Stimulated activated CD8-positive, alpha-beta memory T cell treated with anti-CD3 and anti-CD28 coated beads, Interleukin-7, amount 100 ng/mL, for 1 hour (primary cell): Measurements from ENCODE around the gene PALM3.

Experiments
- DNase-seq, 2 donors: peaks; one replicate each; pipeline ENCODE4 v3.0.0-alpha.2; 2020; ENCODE audit warnings: low read depth in 2 of 2

The PALM3 gene, protein sequence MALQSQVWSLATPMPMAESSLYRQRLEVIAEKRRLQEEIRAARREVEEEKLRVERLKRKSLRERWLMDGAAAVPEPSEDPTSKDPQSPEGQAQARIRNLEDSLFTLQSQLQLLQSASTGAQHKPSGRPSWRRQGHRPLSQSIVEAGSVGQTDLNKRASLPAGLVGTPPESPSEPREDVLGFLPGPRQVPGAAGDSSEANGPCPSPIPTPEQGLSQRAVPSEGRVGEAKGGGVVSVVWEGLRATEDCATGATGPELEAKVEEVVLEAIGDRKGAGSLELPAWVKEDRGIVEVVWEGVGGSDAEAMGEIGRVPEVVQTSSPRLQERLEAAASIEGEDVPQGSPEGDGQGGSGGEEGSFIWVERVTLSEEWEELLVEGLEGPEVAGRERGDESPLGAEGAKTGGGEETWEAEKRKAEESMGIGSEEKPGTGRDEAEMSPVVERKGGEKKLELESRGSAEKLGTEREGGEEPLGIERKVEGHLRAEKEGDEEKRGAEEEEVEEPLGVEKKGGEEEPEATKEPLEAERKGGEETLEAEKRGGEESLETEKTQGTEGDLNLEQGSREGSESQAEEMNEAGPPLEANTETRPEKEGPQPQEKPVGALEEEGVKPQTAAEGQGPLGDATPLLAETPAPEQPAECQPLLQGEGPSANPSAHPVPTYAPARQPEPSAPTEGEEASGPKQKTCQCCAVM

DNA sequence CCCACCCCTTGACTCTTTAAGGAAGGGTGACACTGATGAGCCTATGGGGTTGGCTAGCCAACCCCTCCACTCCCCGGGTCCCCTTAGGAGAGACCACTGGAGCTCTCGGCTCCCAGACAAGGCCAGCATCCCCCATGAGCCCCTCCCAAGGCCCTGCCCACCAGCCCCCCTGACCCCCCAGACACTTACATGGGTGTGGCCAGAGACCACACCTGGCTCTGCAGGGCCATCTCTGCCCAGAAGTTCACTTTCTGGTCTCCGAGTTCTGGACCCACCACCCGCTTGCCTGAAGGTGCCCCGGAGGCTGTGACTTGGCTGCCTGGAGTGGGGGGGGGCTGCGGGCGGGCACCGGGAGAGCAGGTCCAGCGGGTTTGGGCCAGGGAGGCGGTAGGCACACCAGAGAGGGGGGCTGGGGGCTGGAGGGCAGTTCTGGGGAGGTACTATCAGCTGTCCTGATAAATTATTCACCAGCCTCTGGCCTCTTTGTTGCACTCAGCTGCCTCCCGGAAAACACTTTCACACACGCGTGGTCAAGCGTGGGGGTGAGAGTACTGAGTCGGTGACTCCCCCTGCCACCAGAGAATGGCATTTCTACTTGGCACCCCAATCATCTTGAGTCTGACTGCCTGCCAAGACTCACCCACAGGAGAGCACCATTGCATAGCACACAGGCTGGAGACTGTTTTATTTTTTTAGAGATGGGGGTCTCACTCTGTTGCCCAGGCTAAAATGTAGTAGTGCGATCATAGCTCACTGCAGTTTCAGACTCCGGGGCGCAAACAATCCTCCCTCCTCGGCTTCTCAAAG is at the start of gene PALM3:
Gene PALM3 (minus strand): TSS at position 326 of the 807 bp plus-strand sequence. CDS start 96 bp downstream, at position 230.
- no peak for DNase-seq

DNA sequence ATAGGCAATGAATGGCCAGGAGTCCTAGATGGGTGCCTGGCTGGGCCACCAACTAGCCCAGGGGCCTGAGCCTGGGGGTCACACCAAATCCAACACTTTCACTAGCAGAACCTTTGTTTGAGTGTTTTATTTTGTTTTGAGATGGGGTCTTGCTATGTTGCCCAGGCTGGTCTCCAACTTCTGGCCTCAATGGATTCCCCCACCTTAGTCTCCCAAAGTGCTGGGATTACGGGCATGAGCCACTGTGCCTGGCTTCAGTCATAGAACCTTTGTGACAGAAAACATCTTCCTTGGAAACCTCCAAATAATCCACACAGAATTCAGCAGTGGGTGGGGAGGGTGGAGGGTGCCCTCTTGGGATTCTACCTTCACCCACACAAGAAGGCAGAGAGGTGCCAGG is 49.6 kb upstream of the PALM3 start:
- no peak for DNase-seq

DNA sequence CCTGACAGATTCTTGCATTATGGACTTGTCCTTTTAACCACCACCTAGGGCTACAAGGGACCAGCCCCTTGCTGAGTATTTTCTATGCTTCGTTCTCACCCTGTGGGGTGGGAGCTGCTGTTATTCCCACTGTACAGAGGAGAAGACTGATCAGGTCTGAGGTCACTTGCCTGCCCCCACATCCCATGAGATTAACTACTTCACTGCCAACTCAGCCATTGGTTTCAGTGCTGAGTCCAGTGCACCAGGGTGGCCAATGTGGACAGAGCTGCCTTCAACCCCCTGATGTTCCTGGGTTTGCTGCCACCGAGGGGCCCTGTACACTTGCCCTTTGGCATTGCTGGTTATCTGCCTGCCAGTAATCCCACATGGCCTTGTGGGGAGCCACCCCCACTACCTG is 48.8 kb upstream of the PALM3 start:
- no peak for DNase-seq

DNA sequence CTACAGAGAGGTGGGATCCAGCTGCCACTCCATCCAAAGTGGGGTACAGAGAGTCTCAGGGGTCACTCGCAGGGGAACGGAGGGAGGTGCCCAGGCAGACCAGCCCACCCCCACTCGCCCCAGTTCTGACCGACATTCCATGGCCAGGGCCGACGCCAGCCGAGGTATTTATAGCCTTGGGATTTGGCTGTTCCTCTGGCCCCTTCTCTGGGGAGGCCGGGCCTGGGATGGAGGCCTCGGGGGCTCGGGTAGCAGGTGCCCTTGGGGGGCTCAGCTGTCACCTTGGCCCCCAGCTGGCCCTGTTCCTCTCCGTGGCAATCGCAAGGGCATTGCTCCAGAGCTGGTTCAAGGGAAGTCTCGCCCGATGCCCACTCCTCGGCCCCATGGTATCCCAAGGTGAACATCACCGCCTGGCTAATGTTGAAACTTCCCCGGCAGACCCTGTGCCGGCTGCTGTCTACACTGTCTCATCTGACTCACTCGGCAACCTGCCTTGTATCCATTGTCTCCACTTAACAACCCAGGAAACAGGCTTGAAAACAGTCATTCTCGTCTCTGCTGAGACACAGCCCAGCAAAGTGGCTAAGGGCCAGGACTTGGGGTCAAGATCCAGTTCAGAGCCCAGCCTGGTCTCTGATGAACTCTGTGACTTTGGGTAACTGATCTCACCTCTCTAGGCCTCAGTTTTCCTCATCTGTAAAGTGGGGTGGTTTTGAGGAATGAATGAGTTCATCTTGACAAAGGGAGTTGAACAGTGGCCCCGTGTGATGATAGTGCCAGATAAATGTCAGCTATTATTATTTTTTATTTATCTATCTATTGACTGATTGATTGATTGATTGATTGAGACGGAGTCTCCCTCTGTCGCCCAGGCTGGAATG is 45.9 kb upstream of the PALM3 start:
- DNase-seq, result no peak

DNA sequence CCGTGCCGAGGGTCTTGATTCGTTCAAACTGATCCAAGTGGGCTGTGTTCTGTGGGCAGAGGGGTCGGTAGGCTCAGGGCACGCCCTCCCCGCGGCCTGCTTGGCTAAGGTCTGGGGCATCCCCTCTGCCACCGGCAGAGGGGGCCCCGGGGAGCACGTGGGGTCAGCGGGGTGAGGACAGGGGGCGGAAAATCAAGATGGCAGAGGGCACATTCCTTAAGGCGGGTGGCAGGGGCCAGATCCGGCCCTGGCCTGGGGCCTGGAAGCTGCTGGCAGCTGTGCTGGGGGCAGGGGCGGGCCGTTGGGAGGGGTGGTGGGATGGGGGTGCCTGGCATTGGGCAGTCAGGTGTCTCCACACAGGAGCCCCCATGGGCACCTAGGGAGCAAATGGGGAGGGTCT is 45.0 kb upstream of the PALM3 start:
- DNase-seq, result no peak

DNA sequence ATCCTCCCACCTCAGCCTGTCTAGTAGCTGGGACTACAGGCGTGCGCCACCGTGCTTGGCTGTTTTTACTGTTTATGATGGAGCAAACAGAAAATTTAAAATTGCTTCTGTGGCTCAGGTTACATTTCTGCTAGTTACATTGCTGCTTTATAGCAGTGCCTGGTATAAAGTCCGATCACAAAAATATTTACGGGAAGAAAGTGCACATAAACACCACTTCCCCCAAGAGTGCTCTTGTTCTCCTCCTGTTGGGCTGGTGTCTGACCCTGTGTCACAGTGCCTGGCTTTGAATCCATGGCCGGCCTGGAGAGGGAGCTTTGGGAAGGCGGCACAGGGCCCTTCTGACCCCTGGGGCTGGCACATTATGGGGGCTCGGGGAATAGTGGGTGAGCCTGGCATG is 43.8 kb upstream of the PALM3 start:
- DNase-seq, result no peak

DNA sequence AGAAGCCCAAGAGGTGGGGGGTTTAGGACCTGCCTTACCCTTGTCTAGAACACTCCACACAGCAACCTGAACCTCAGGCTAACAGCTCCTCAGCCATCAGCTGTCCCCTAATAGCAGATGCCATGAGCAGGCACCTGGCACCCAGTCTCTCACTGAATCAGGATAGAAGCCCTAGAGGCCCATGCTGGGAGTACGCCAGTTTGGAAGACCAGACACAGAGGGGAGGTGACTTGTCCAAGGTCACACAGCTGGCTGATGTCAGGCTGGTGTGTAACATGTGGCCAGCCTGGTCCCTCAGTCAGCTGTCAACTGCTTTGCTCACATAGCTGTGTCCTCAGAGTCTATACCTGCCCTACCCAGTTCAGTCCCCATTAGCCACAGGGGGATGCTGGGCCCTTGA is 41.4 kb upstream of the PALM3 start:
- DNase-seq, result no peak

DNA sequence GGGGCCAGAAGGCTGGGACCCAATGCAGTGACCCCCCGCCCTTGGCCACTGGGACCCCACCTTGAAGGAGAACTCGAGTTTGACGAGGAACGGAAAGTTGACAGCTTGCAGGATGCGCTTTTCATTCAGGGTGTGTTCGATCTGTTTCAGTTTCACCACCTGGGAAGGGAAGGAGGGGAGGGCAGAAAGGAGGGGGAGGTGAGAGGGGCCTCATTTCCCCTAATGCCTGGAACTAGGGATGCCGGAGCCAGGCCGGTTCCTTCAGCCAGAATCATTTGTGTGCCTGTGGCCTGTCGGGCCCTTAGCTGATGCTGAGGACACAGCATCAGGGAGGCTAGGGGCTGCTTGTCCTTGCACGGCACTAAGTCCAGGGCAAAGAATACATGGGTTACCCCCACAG is 40.9 kb upstream of the PALM3 start:
- DNase-seq, result no peak

DNA sequence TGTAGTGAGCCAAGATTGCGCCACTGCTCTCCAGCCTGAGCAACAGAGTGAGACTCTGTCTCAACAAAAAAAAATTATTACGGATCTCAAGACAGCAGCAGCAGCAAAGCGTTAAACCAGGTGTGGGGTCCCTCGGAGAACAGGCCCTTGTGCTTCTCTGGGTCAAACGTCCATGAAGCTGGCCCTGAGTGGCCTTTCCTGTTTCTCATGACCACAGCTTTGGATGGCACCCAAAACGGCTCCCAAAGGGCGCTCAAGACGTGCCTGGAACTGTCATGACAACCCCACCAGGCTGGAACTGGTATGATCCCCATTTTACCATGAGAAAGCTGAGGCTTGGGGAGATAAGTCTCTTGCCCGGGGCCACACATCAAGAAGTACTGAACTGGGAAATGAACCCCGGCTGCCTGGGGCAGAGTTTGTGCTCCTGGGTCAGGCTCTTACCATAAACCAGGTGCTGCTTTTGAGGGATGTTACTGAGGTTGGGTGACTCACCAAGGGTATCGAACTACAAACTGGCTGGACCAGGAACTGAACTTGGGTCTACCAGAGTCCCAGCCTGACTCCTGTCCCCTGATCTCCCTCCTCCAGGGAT is 40.3 kb upstream of the PALM3 start:
- no peak for DNase-seq

DNA sequence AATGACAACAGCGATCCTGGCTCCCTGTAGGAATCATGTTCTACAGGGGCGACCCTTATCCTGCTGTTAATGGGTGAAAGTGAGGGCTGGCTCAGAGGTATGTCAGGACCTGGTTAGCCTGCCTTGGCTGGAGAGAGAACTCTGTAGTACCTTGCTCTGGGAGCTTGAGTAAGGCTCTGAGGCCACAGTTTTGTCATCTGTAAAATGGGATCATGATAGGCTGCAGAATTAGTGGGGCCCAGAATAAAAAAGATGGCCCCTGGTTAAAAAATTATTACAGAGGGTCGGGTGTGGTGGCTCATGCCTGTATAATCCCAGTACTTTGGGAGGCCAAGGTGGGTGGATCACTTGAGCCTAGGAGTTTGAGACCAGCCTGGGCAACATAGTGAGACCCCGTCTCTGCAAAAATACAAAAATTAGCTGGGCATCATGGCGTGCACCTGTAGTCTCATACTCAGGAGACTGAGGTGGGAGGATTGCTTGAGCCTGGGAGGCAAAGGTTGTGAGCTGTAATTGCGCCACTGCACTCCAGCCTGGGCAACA is 39.2 kb upstream of the PALM3 start:
- no peak for DNase-seq

DNA sequence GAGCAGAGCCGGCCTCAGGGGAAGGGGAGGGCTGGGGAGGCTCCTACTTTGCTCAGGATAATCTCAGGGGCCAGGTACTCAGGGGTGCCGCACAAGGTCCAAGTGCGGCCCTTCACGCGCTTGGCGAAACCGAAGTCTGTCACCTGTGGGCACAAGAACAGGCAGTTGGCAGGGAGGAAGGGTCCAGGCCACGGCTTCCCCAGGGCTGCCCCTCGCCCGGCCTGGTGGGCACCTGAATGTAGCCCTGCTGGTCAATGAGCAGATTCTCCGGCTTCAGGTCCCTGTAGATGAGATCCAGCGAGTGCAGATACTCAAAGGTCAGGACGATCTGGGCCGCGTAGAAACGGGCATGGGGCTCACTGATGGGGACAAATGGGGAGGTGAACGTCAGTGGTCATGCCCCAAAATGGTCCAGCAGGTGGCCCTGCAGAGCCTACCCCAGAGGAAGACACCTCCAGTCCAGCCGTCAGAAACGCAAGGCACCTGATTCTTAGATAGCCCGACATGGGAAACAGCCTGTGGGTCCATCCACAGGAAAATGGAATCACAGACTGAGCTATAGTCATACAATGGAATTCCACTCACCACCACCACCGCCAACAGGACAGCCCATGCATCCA is 35.8 kb upstream of the PALM3 start:
- DNase-seq, result no peak

DNA sequence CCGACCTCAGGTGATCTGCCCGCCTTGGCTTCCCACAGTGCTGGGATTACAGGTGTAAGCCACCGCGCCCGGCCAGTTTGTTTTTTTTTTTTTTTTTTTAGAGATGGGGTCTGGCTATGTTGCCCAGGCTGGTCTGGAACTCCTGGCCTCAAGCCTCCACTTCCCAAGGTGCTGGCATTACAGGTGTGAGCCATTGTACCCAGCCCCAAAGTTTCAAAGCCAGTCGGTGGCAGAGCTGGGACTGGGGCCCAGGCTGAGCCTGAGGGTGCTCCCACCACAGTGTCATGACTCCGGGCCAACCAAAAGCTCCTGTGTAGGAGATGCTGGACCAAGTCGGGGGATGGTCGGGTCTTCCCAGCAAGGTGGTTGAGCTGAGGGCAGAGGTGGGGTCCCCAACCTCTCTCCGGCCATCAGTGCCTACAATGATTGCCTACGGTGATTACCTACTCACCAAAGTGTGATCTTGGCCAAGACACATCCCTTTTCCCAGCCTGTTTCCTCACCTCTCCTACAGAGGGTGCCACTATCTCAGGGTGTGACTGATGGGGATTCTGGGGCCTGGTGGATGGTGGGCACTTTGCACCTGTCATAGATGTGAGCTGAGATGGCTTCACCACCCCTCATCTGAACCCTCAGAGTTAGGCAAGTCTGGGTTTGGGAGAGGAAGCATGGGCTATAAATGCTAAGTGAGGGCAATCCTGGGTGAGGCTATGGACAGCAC is 34.6 kb upstream of the PALM3 start:
- DNase-seq, result no peak

DNA sequence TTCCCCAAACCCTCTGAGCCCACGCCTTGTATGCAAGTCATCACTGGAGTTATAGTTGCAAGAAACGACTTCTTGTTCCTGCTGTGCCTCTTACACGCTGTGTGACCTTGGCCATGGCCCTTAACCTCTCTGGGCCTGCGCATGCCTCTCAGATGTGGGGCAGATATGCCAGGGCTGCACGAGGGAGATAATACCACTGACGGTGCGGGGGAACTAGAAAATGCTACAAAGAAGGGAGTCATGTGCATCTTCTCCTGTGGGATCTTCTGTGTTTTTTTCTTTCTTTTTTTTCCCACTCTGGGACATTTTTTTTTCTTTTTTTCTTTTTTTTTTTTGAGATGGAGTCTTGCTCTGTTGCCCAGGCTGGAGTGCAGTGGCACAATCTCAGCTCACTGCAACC is 33.0 kb upstream of the PALM3 start:
- DNase-seq, result no peak

DNA sequence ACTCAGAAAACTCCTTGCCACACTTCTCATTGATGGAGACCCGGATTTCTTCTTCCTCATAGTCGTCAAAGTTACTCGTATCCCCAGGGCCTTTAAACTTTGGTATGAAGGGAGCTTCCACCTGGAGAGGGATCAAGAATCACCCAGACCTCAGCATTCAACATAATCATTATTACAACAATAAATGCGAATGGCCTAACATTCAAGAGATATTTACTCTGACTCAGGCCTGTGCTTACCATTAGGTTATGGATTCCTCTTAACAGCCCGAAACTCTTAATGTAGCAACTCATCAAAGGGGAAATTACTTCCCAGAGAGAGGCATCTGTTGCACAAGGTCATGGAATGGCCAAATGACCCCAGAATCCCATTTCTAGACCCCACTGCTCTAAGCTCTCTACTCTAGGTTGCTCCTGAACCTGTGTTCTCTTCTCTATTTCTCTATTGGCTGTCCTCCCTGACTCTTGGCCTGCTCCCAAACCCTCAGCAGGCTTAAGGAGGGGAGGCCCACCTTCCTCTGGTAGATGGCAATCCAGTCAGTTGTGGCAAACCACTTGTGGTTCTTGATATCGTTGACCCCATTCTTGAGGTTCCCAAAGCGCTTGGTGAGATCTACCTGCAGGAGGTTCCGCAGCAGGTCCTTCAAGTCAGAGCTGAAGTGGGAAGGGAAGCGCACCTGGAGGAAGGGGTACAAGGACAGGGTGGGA is 31.4 kb upstream of the PALM3 start:
- no peak for DNase-seq

DNA sequence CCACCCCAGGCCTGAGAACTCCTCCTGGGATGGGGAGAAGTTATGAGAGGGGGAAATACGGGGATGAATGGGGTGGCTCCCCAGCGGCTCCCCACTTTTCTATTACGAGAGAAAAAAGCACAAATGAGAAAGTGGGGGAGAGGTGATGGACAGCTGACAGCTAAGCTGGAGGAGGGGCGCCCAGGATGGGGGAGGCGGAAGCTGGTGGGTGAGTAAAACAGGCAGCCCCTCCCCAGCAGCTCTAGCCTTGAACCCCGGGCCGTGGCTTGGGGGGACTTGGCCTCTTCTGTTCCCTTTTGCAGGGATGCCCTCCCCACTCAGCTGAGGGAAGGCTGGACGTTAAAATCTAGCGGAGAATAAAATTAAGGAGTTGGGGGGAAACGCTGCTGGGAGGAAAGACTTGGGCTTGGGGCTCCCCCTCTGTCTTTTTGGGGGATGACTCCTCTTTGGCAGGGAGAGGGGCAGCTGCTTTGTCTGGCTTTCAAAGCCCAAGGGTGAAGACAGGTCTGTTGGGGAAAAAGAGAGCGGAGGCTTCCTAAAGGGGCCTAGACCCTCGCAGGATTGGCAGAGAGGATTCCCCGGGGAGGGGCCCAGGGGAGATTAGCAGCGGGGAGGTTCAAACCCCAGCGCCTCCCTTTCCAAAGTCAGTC is 30.1 kb upstream of the PALM3 start:
- no peak for DNase-seq

DNA sequence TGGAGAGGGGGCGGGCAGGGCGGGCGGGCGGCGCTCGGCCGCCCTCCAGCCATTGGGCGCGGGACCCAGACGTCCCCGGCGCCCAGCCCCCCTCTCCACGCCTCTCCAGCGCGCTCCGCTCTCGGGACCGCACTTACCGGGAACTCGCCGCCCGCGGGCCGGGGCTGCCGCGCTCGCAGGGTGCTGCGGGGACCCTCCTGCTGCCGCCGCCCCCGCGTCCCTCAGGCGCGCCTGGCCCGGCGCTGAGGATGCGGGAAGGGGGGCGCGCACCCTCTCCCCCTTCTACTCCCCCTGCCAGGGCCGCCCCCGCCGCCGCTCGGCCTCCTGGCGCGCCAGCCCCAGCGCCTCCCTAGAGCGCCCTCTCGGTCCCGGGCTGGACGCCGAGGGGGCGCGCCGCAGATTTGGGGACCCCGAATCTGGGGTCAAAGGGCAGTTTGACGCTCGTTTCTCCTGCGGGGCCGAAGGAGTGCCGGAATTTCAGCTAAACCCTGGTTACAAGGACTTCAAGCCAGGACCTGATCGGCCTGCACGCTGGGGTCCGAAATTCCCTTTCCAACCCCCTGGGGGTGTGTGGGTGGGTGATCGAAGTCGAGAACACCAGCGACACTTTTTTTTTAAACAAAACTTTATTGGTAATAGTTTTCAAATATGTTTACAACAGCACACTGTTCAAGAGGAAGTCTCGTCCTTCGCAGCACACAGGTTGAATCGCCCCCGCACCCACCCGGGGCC is 29.4 kb upstream of the PALM3 start:
- DNase-seq, result no peak

DNA sequence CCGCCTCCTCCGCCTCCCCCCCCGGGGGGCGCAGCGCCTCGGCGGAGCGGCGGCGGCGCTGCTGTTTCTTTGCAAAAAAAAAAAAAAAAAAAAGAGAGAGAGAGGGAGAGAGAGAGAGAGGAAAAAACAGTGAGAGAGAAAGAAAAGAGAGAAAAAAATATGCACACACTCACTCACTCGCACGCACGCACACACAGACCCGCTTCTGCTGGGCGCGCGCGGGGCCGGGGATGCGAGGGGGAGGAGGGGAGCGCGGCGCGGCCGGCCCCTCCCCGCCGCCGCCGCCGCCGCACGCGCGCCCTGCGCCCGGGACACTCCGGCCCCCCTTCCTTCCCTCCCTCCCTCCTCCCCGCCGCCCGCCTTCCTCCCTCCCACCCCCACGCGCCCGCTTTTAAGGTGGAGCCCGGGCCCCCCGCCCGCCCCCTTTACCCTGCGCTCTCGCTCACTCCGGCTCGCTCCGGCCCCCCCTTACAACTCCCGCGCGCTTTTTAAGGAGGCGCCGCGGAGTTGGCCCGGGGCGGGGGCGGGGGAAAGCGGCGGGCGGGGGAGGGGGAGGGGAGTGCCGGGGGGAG is 28.7 kb upstream of the PALM3 start, which contains the start of gene SAMD1:
Gene SAMD1 (minus strand): TSS at position 243 of the 572 bp plus-strand sequence.
- peak; percentile 73 to 75 for DNase-seq
